ENCODE data around the gene HTR3B. TPM values are rescaled to one million over a fixed set of nuclear protein-coding genes. Genes with fewer than 3 reads are reported as not detected.

HTR3B gene
- total RNA-seq, 4 donors from 2014 or later, result 0.76 TPM; not detected in 3

DNA sequence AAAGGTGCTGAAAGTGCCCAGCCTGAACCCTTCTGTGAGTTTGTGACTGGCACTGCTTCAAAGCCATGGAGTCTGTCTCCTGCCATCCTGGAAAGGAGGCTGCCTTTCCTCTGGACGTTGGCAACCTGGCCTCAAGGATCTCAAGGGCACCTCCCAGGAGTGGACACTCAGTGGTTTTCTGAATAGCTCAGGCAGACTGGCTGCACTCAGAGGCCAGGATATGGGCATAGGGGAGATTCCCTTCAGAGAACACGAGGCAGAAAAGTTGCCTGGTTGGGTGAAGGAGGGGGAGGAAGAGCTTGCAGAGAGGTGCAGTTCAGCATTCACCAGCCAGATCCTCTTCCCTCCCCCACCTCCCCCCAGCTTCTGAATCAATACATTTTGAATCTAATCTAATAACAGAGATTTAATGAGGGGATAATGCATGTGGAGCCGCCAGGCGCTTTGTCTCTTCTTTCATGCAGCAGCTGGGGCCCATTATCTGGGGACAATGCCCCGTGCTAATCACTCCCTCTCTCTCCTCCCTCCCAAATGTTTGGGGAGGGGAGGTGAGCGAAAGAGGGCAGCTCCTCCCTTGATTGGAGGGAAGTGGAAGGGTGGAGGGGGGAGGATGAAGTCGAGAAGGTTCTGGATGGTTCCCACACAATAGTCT is 88.0 kb downstream of the HTR3B start:
- no peaks in the 10 kb centered on the region for H3K36me3 ChIP-seq
- H3K4me1 ChIP-seq, result no peaks in the 10 kb centered on the region
- no peak overlapping the region for H3K27ac ChIP-seq
- H3K27me3 ChIP-seq, result no peaks in the 10 kb centered on the region
- no peak for DNase-seq
- H3K4me3 ChIP-seq, result no peak overlapping the region
- TF ChIP-seq, protein P1, sequence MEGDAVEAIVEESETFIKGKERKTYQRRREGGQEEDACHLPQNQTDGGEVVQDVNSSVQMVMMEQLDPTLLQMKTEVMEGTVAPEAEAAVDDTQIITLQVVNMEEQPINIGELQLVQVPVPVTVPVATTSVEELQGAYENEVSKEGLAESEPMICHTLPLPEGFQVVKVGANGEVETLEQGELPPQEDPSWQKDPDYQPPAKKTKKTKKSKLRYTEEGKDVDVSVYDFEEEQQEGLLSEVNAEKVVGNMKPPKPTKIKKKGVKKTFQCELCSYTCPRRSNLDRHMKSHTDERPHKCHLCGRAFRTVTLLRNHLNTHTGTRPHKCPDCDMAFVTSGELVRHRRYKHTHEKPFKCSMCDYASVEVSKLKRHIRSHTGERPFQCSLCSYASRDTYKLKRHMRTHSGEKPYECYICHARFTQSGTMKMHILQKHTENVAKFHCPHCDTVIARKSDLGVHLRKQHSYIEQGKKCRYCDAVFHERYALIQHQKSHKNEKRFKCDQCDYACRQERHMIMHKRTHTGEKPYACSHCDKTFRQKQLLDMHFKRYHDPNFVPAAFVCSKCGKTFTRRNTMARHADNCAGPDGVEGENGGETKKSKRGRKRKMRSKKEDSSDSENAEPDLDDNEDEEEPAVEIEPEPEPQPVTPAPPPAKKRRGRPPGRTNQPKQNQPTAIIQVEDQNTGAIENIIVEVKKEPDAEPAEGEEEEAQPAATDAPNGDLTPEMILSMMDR (IDR thresholded peaks at IDR 0.05), result no peak
- no peak for TF ChIP-seq POLR2A (IDR thresholded peaks at IDR 0.05)
- no peaks in the 10 kb centered on the region for H3K9me3 ChIP-seq

DNA sequence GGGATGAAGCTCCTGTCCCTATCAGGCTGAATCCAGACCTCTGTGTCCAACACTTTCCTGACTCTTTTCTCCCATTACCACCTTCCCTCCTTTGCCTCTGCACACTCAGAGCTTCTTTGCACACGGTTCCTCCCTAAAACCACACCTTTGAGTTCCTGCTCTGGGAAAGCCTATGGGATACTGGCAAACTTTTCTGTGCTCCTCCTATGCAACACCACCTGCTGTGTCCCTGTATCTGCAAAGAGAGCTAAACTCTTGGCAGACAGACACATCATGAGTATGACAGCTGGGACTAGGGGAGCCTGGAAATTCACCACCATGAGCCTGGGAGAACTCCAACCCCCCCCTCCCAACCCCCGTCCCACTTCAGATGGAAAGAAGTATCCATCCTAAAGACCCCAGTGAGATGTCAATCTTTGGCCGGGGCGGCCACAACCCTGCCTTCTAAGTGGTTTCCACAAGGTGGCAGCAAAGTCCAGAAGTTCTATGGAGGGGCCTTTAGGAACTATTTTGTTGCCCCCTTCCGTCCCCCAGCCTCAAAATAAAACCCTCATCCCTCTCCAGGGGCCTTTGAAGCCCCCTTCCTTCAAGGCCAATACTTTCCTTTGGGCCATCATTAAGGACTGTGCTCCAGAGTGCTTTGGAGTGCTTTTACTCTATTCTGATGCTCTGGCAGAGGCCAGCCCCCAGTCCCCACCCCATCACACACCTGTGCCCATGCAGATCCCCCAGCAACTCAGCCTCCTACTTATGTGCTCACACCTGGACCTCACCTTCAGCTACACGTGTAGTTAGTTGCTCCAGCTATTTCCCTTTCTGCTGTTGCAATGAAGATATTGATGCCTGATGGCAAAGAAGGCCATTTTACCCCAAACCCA is 89.7 kb downstream of the HTR3B start:
- Histone ChIP-seq H3K4me1 (no peaks in the 10 kb centered on the region), H3K36me3 (no peaks in the 10 kb centered on the region), H3K27ac (no peak overlapping the region), H3K9me3 (no peaks in the 10 kb centered on the region), H3K27me3 (no peaks in the 10 kb centered on the region), H3K4me3 (no peak overlapping the region)
- peak in 2 of 3 donors; percentile 38 to 65 for DNase-seq
- TF ChIP-seq POLR2A (IDR thresholded peaks at IDR 0.05), result no peak
- TF ChIP-seq, protein P1 (IDR thresholded peaks at IDR 0.05), result peak; percentile 36 to 73 (median 60)

Small RNA genes lying within 50 kb of the gene (small RNA-seq; reads per million reads assigned to genes)
- gene RNU6-1107P, result 0 reads per million in 2 donors

Other genes with a start within 250 kb of the HTR3B start
- gene TMPRSS5, start 198.5 kb upstream of the HTR3B start, total RNA-seq, result 1 to 10 TPM in 1 of 4 donors, not detected in 3; 1.5 TPM
- gene ZW10, start 131.1 kb upstream of the HTR3B start, total RNA-seq, result 10 to 100 TPM in 2 of 4 donors, 1 to 10 TPM in 2; 8.7 to 25.6 (median 9.7) TPM
- gene CLDN25, start 125.0 kb upstream of the HTR3B start, total RNA-seq, result not detected
- gene USP28, start 29.2 kb upstream of the HTR3B start, total RNA-seq, result 10 to 100 TPM in 3 of 4 donors, 1 to 10 TPM in 1; 7.8 to 64.4 (median 20.6) TPM
- gene HTR3A, start 70.3 kb downstream of the HTR3B start, total RNA-seq, result 1 to 10 TPM in 1 of 4 donors, under 1 TPM in 2, not detected in 1; 0.80 to 1.7 (median 0.95) TPM
- 100 to 1,000 TPM in 3 of 4 donors, 10 to 100 TPM in 1; 84.8 to 257 (median 155) TPM for gene ZBTB16, start 154.9 kb downstream of the HTR3B start, total RNA-seq

Data from Peyer's patch (tissue), 4 donors.